BLaER1 treated with 17β-estradiol and CSF1 and Interleukin-3, amounts not matched to agents 10 nM and 100 nM (cell line): ENCODE data around the gene UMPS.

Experiments used
- H3K27ac ChIP-seq, 11 experiments: shearing (Covaris generic); formaldehyde crosslinking; 2 replicates each; pipeline ENCODE4 v1.8.1; 2022
- H3K27me3 ChIP-seq, 11 experiments: shearing (Covaris generic); formaldehyde crosslinking; 2 replicates each; pipeline ENCODE4 v1.8.1; 2022
- H3K36me3 ChIP-seq, 11 experiments: shearing (Covaris generic); formaldehyde crosslinking; 2 replicates each; pipeline ENCODE4 v1.8.1; 2022
- H3K4me1 ChIP-seq, 10 experiments: shearing (Covaris generic); formaldehyde crosslinking; 2 replicates each; pipeline ENCODE4 v1.8.1; 2022
- H3K4me2 ChIP-seq, 11 experiments: shearing (Covaris generic); formaldehyde crosslinking; 2 replicates each; pipeline ENCODE4 v1.8.1; 2022
- H3K4me3 ChIP-seq, 10 experiments: shearing (Covaris generic); formaldehyde crosslinking; 2 replicates each; pipeline ENCODE4 v1.8.1; 2022
- H3K9ac ChIP-seq, 11 experiments: shearing (Covaris generic); formaldehyde crosslinking; 2 replicates each; pipeline ENCODE4 v1.8.1; 2022
- H3K9me3 ChIP-seq, 11 experiments: shearing (Covaris generic); formaldehyde crosslinking; replicated peaks in 1 of 11; 2 replicates each; pipeline ENCODE4 v1.8.1; 2022
- H4K20me1 ChIP-seq, 11 experiments: shearing (Covaris generic); formaldehyde crosslinking; 2 replicates each; pipeline ENCODE4 v1.8.1; 2022
- Cebpa-rat ChIP-seq, 11 experiments: shearing (Covaris generic); IDR thresholded peaks; 2 replicates each; pipeline ENCODE4 v1.8.1; 2022

The UMPS gene

GRCh38 chr3:124772081-124772831 is 42.0 kb downstream of the UMPS start:
- peaks cover 0 to 64% (median 0%) of the 10 kb centered on the region in 11 experiments; a peak in 5 of 22 replicates for H3K36me3 ChIP-seq
- peak overlapping the region; percentile 8 to 70 (median 34); a peak in 18 of 22 replicates for H3K4me2 ChIP-seq
- peaks cover 12 to 36% (median 31%) of the 10 kb centered on the region in 11 experiments; a peak in 21 of 22 replicates for H3K27me3 ChIP-seq
- no peak for TF ChIP-seq Cebpa-rat (IDR thresholded peaks at IDR 0.05)
- H3K27ac ChIP-seq = no peak overlapping the region
- peak overlapping the region in 1 of 11 experiments; percentile 31; a peak in 3 of 22 replicates for H3K9ac ChIP-seq
- H3K4me1 ChIP-seq = peaks cover 0 to 15% (median 11%) of the 10 kb centered on the region in 10 experiments; a peak in 17 of 20 replicates
- H3K9me3 ChIP-seq = no peaks in the 10 kb centered on the region
- H3K4me3 ChIP-seq = no peak overlapping the region
- peaks cover 0 to 6% (median 0%) of the 10 kb centered on the region in 11 experiments; a peak in 1 of 22 replicates for H4K20me1 ChIP-seq

- H3K4me1 ChIP-seq = peaks cover 11 to 24% (median 18%) of the 10 kb centered on the region in 10 experiments; a peak in 19 of 20 replicates
- H3K4me2 ChIP-seq = no peak overlapping the region
- peaks cover 0 to 6% (median 0%) of the 10 kb centered on the region in 11 experiments; a peak in 1 of 22 replicates for H4K20me1 ChIP-seq
- no peaks in the 10 kb centered on the region for H3K9me3 ChIP-seq
- H3K4me3 ChIP-seq = no peak overlapping the region
- H3K27ac ChIP-seq = no peak overlapping the region
- peaks cover 12 to 36% (median 31%) of the 10 kb centered on the region in 11 experiments; a peak in 21 of 22 replicates for H3K27me3 ChIP-seq
- H3K9ac ChIP-seq = no peak overlapping the region
- H3K36me3 ChIP-seq = peaks cover 0 to 50% (median 0%) of the 10 kb centered on the region in 11 experiments; a peak in 5 of 22 replicates
- no peak for TF ChIP-seq Cebpa-rat (IDR thresholded peaks at IDR 0.05)
Measured at GRCh38 chr3:124773351-124774326, 43.4 kb downstream of the UMPS start.

GRCh38 chr3:124774327-124774718 is 44.1 kb downstream of the UMPS start:
- Histone ChIP-seq H3K4me1 (peaks cover 11 to 29% (median 24%) of the 10 kb centered on the region in 10 experiments; a peak in 19 of 20 replicates), H3K4me3 (no peak overlapping the region), H3K27me3 (peaks cover 12 to 36% (median 31%) of the 10 kb centered on the region in 11 experiments; a peak in 21 of 22 replicates), H3K9ac (no peak overlapping the region), H3K9me3 (no peaks in the 10 kb centered on the region), H4K20me1 (peaks cover 0 to 6% (median 0%) of the 10 kb centered on the region in 11 experiments; a peak in 1 of 22 replicates), H3K27ac (no peak overlapping the region), H3K36me3 (peaks cover 0 to 43% (median 0%) of the 10 kb centered on the region in 11 experiments; a peak in 4 of 22 replicates), H3K4me2 (no peak overlapping the region)
- no peak for TF ChIP-seq Cebpa-rat (IDR thresholded peaks at IDR 0.05)

- peaks cover 0 to 41% (median 0%) of the 10 kb centered on the region in 11 experiments; a peak in 4 of 22 replicates for H3K36me3 ChIP-seq
- TF ChIP-seq Cebpa-rat (IDR thresholded peaks at IDR 0.05) = no peak
- H3K9ac ChIP-seq = no peak overlapping the region
- no peak overlapping the region for H3K4me2 ChIP-seq
- H3K4me1 ChIP-seq = peaks cover 15 to 35% (median 30%) of the 10 kb centered on the region in 10 experiments
- peaks cover 12 to 36% (median 31%) of the 10 kb centered on the region in 11 experiments; a peak in 21 of 22 replicates for H3K27me3 ChIP-seq
- H3K27ac ChIP-seq = no peak overlapping the region
- no peaks in the 10 kb centered on the region for H3K9me3 ChIP-seq
- no peak overlapping the region for H3K4me3 ChIP-seq
- peaks cover 0 to 6% (median 0%) of the 10 kb centered on the region in 11 experiments; a peak in 1 of 22 replicates for H4K20me1 ChIP-seq
Measured at GRCh38 chr3:124774841-124775402, 44.7 kb downstream of the UMPS start.

- H3K9ac ChIP-seq = no peak overlapping the region
- H3K27me3 ChIP-seq = peaks cover 12 to 35% (median 31%) of the 10 kb centered on the region in 11 experiments; a peak in 21 of 22 replicates
- no peak overlapping the region for H3K4me3 ChIP-seq
- peaks cover 0 to 34% (median 0%) of the 10 kb centered on the region in 11 experiments; a peak in 4 of 22 replicates for H3K36me3 ChIP-seq
- H3K9me3 ChIP-seq = no peaks in the 10 kb centered on the region
- no peak overlapping the region for H3K4me2 ChIP-seq
- H4K20me1 ChIP-seq = peaks cover 0 to 6% (median 0%) of the 10 kb centered on the region in 11 experiments; a peak in 1 of 22 replicates
- TF ChIP-seq Cebpa-rat (IDR thresholded peaks at IDR 0.05) = no peak
- no peak overlapping the region for H3K27ac ChIP-seq
- peaks cover 24 to 44% (median 38%) of the 10 kb centered on the region in 10 experiments for H3K4me1 ChIP-seq
Measured at GRCh38 chr3:124775877-124776276, 45.6 kb downstream of the UMPS start.

GRCh38 chr3:124776856-124777255 is 46.6 kb downstream of the UMPS start:
- no peak overlapping the region for H3K9ac ChIP-seq
- no peaks in the 10 kb centered on the region for H3K9me3 ChIP-seq
- H3K27me3 ChIP-seq = peaks cover 12 to 25% (median 23%) of the 10 kb centered on the region in 11 experiments; a peak in 21 of 22 replicates
- no peak overlapping the region for H3K4me3 ChIP-seq
- no peak overlapping the region for H3K4me2 ChIP-seq
- H3K4me1 ChIP-seq = peaks cover 33 to 52% (median 48%) of the 10 kb centered on the region in 10 experiments
- TF ChIP-seq Cebpa-rat (IDR thresholded peaks at IDR 0.05) = no peak
- H3K27ac ChIP-seq = no peak overlapping the region
- peaks cover 0 to 34% (median 0%) of the 10 kb centered on the region in 11 experiments; a peak in 4 of 22 replicates for H3K36me3 ChIP-seq
- H4K20me1 ChIP-seq = peaks cover 0 to 6% (median 0%) of the 10 kb centered on the region in 11 experiments; a peak in 1 of 22 replicates

GRCh38 chr3:124777762-124778470 is 47.7 kb downstream of the UMPS start:
- H3K27ac ChIP-seq = no peak overlapping the region
- no peak overlapping the region for H3K4me3 ChIP-seq
- H3K9me3 ChIP-seq = no peaks in the 10 kb centered on the region
- peak overlapping the region in 10 of 11 experiments; percentile 4 to 90 (median 50); a peak in 11 of 22 replicates for H3K4me2 ChIP-seq
- H3K9ac ChIP-seq = no peak overlapping the region
- H3K36me3 ChIP-seq = peaks cover 0 to 34% (median 0%) of the 10 kb centered on the region in 11 experiments; a peak in 4 of 22 replicates
- peaks cover 33 to 55% (median 51%) of the 10 kb centered on the region in 10 experiments for H3K4me1 ChIP-seq
- no peaks in the 10 kb centered on the region; a peak in 1 of 22 replicates for H4K20me1 ChIP-seq
- no peak for TF ChIP-seq Cebpa-rat (IDR thresholded peaks at IDR 0.05)
- H3K27me3 ChIP-seq = peaks cover 9 to 15% (median 12%) of the 10 kb centered on the region in 11 experiments; a peak in 20 of 22 replicates
